HepG2 (cell line): Measurements from ENCODE around the gene SLC11A1. TPM values are rescaled to one million over a fixed set of nuclear protein-coding genes. Genes with fewer than 3 reads are reported as not detected.
A peak's percentile ranks its signal among the peaks of the same experiment; 100 is the strongest.

Experiments
- CERS6 ChIP-seq: sonication (generic); formaldehyde crosslinking; IDR thresholded peaks from 2 replicates; pipeline ENCODE4 v1.5.0; 2020; ENCODE audit warnings: missing genetic modification reagents
- HMG20A ChIP-seq: IDR thresholded peaks from 2 replicates; pipeline ENCODE4 v1.6.1; 2016; ENCODE audit warnings: borderline replicate concordance
- KLF15 ChIP-seq: sonication (generic); formaldehyde crosslinking; IDR thresholded peaks from 2 replicates; pipeline ENCODE4 v1.8.1; 2023; ENCODE audit warnings: borderline replicate concordance, mild to moderate bottlenecking, inconsistent platforms, missing genetic modification reagents, mixed read lengths
- MAX ChIP-seq: IDR thresholded peaks from 2 replicates; pipeline ENCODE4 v1.6.1; 2012; ENCODE audit warnings: inconsistent platforms
- POLR2AphosphoS5 ChIP-seq: IDR thresholded peaks from 2 replicates; pipeline ENCODE4 v1.6.1; 2012; ENCODE audit warnings: low read depth, low read length
- TBP ChIP-seq: sonication (generic); formaldehyde crosslinking; IDR thresholded peaks from 2 replicates; pipeline ENCODE4 v1.5.0; 2020; ENCODE audit warnings: missing genetic modification reagents
- ZBTB49 ChIP-seq: sonication (generic); formaldehyde crosslinking; IDR thresholded peaks from 2 replicates; pipeline ENCODE4 v1.4.0; 2020; ENCODE audit warnings: missing genetic modification reagents, borderline replicate concordance
- ZNF318 ChIP-seq: sonication (generic); formaldehyde crosslinking; IDR thresholded peaks from 2 replicates; pipeline ENCODE4 v1.4.0; 2020; ENCODE audit warnings: mild to moderate bottlenecking, missing genetic modification reagents
- ZNF552 ChIP-seq: sonication (generic); formaldehyde crosslinking; IDR thresholded peaks from 2 replicates; pipeline ENCODE4 v1.9.0; 2022; ENCODE audit warnings: missing genetic modification reagents, mild to moderate bottlenecking, borderline replicate concordance
- ZZZ3 ChIP-seq: sonication (generic); formaldehyde crosslinking; IDR thresholded peaks from 2 replicates; pipeline ENCODE4 v1.4.0; 2020; ENCODE audit warnings: missing genetic modification reagents, mild to moderate bottlenecking, borderline replicate concordance
- polyA plus RNA-seq, 8 experiments: library from polyadenylated mRNA; depleted of rRNA in 3 of 8; stranded (reverse) in 7 of 8; unstranded in 1 of 8; fragments of >200 nt; fragmentation: Illumina TruSeq in 4 of 8; extraction: Trizol in 4 of 8; gene quantifications; 2 replicates each; pipeline versions ENCODE4 v1.2.1 to v1.2.3, GENCODE V29; 2011 to 2016; ENCODE audit warnings: low read depth in 4 of 8, missing spikeins in 1 of 8, mixed read lengths in 1 of 8; ENCODE audit not compliant: insufficient read depth in 1 of 8
- total RNA-seq, 5 experiments: library from RNA; depleted of rRNA; stranded (reverse); fragments of >200 nt; fragmentation: Illumina TruSeq; extraction: Trizol; gene quantifications; 2 replicates each; pipeline ENCODE4 v1.2.3, GENCODE V29; 2016; ENCODE audit warnings: low read depth in 1 of 5

Gene SLC11A1
- total and polyA plus RNA-seq, 2 of the 13 experiments (the other 11 are each of a cell fraction or from before 2014, with no cell fraction given): 0.33 to 2.3 TPM

GRCh38 chr2:218389333-218390150 is 7.5 kb downstream of the SLC11A1 start (continued):
- TF ChIP-seq ZBTB49 (CRISPR knock-in tag) (no peak), ZNF552 (no peak), TBP (CRISPR knock-in tag) (no peak), ZNF318 (CRISPR knock-in tag) (no peak), ZZZ3 (CRISPR knock-in tag) (no peak), CERS6 (CRISPR knock-in tag) (no peak), HMG20A (CRISPR knock-in tag) (no peak), POLR2AphosphoS5 (peak; percentile 36; the same call in 1 of the 2 replicates), KLF15 (CRISPR knock-in tag) (no peak), MAX (peak; percentile 64)
